GM19324 (cell line): ENCODE results near the gene WDHD1.
"Not testable (repeated sequence)": the region's sequence is repeated elsewhere in the genome, so short reads cannot be mapped to it uniquely, and the experiment has no call there.

Experiments
- ATAC-seq: cut with Tn5 transposase; IDR thresholded peaks from one replicate; pipeline ENCODE4 v1.9.1; 2021; ENCODE audit warnings: mild to moderate bottlenecking, moderate library complexity; ENCODE audit not compliant: unreplicated experiment, low FRiP score

The WDHD1 gene

DNA sequence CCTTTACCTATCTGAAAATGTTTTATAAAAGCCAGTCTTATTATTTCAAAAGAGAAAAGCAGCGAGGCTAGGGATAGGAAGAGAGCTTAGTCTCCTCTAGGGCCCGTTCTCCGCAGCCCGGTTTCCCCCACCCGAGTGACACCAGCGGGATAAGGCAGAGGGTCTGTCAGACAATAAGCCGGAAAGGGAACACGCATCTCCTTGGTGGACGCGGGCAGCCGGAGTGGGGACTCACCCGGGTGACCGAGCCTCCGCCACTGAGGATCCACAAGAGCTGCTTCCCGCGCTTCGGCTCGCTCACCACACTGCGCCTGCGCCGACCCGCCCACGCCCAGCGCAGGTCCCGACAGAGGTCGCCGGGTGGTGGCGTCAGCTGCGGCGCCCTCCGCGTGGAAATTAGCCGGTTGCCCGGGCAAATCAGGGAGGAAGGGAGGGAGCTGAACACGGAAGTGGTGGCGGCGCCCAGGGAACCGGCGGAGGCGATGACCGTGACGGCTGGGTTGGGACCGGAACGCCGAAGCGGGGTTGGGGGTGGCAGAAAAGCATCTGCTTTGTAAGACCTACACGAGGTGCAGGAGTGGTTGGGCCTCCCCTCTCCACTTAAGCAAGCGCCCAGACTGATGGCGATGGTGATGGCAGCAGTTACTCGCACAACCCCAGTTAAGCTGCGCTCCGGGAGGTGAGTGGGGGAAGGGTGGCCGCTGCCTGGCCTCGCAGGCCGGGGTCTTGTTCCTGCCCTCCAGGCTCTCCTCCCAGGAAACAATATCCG is at the start of gene WDHD1, which contains the start of gene SOCS4:
WDHD1 (minus strand) TSS at position 307 of the 769 bp plus-strand sequence. CDS start 312 bp downstream, outside the sequence.
SOCS4 (plus strand) TSS at position 444 of the 769 bp plus-strand sequence. CDS start 15,806 bp downstream, outside the sequence.
- ATAC-seq, result peak; percentile 95

DNA sequence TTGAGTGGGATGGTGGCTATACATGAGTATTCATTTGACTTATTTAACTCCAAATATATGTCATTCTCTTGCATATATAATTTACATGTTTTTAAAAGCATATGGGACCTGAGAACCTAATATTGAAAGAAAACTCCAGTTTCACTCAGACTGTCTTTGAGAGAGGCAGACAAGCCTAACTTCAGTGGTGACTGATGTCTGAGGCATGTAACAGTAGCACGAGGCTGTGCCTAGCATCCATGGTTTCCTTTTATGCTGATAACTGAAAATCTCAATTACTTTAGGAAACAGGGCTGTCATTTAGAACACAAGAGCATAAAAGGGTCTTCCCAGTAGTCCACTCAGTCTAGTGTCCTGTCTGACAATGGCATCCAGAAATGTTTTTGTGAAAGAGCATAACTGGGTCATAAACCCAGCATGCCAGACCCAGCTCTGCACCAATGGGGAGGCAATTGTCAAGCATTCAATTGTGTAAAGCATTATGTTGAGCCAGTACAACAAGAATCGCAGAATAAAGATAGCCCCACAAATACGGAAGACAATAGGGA is 48.8 kb upstream of the WDHD1 start:
- ATAC-seq, result peak; percentile 3

DNA sequence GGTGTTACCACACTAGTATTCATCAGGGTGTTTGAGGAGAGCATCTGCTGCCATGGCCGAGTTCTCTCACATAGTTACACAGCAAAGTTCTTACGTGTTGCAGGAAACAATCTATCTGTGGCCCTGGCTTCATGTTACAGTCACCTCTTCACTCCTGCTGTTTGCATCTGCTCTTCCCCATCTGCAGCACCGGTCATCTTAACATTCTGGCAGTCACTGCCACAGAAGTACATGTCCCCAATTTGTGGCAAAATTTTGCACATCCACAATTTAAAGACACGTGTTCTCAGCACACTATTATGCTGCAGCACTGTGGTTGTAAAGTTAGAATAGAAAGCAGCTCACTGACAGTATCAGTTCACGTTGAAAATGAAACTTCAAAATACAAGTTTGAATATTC is 47.8 kb upstream of the WDHD1 start:
- ATAC-seq, result peak; percentile 53

DNA sequence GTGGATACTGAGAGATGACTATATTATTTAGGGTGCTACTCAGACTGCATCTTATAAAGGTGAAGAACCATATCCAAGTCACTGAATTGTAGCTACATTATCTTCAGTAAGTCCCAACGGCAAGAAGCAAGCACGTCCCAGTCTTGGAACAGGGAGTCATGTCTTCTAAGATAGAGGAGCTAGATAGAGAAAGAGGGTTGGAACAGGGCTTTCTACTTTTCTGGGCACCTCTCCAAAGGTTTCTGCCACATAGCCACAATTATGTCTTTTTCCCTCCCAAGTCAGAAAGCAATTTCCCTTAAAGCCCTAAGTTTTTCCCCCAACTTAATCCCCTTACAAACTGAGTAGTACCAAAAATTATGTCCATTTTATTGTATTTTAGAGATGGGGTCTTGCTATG is 47.0 kb upstream of the WDHD1 start:
- ATAC-seq, result no peak

DNA sequence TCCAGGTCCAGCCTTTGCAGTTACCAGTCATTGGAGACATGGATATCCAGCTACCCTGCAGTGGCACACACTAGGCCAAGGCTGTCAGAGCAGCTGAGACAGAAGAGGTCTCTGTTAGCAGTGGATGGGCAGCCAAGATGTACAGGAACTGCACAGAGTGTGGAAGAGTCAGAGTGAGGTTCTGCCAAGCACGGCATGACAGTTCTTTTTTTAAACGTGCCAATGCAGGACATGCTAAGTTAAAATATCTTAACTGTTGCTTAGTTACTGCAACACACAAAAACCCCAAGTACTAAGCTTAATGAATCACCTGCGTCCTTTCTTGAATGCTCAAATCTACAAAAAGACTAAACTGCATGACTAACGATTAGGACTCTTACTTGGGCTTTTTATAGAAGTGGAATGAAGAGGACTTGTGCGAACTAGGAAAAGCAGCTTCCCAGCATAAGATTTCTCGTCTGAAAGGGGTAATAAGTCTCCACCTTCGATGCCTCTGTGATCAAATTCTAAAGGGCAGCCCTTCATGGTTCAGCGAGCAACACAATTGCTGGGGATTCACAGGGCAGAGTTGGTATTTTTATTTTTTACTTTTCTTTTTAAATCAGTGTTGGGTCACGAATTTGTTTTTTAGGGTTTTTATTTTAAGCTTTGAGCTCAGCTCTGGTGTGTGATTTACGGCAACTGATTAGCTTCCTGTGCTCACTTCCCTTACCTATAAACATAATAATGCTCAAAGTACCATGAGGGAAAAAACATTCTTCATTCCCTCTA is 45.2 kb upstream of the WDHD1 start:
- ATAC-seq, result peak; percentile 48

- ATAC-seq, result no peak
Measured at GRCh38 chr14:55070981-55071411, 44.1 kb upstream of the WDHD1 start.

- no peak for ATAC-seq
Measured at GRCh38 chr14:55066223-55066622, 39.3 kb upstream of the WDHD1 start.

- no peak for ATAC-seq
Measured at GRCh38 chr14:55065411-55065810, 38.5 kb upstream of the WDHD1 start.

GRCh38 chr14:55064896-55065295 is 38.0 kb upstream of the WDHD1 start:
- ATAC-seq, result not testable (repeated sequence)

DNA sequence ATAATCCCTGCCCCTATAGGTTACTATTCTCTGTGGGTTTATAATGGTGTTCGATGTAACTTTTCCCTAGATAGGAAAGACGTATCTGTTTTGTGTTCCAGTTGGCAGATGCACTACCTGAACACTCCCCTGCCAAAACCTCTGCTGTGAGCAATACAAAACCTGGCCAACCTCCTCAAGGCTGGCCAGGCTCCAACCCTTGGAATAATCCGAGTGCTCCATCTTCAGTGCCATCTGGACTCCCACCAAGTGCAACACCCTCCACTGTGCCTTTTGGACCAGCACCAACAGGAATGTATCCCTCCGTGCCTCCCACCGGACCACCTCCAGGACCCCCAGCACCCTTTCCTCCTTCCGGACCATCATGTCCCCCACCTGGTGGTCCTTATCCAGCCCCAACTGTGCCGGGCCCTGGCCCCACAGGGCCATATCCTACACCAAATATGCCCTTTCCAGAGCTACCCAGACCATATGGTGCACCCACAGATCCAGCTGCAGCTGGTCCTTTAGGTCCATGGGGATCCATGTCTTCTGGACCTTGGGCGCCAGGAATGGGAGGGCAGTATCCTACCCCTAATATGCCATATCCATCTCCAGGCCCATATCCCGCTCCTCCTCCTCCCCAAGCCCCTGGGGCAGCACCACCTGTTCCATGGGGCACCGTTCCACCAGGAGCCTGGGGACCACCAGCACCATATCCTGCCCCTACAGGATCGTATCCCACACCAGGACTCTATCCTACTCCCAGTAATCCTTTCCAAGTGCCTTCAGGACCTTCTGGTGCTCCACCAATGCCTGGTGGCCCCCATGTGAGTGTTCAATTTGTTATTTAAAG is 35.8 kb upstream of the WDHD1 start:
- ATAC-seq, result no peak

GRCh38 chr14:55059333-55059732 is 32.4 kb upstream of the WDHD1 start:
- no peak for ATAC-seq

DNA sequence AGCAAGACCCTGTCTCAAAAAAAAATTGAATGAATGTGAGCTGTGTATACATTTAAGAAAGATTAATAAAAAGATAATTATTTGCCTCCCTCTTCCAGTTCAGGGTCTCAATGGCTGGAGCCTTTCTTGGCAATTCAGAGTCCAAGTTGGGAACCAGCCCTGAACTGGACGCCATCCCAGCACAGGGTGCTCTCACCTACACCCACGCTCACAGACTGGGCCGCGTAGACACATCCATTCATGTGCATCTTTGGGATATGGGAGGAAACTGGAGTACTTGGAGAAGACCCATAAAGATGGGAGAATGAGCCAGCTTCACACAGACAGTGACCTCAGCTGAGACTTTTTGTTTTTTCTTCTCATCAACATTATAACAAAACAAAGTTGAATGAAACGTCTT is 31.0 kb upstream of the WDHD1 start:
- ATAC-seq, result no peak

DNA sequence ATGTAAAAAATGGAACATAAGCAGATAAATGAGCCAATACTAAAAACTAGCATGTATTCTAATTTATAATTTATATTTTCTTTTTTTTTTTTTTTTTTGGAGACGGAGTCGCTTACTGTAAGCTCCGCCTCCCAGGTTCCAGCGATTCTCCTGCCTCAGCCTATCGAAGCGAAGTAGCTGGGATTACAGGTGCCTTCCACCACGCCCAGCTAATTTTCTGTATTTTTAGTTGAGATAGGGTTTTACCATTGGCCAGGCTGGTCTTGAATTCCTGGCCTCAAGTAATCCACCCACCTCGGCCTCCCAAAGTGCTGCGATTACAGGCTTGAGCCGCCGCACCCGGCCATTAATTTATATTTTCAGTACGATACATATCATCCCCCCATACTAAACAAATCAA is 27.2 kb upstream of the WDHD1 start:
- ATAC-seq, result no peak

GRCh38 chr14:55053500-55053899 is 26.6 kb upstream of the WDHD1 start:
- no peak for ATAC-seq

- no peak for ATAC-seq
Measured at GRCh38 chr14:55053018-55053417, 26.1 kb upstream of the WDHD1 start.

- no peak for ATAC-seq
Measured at GRCh38 chr14:55052269-55052930, 25.5 kb upstream of the WDHD1 start.

DNA sequence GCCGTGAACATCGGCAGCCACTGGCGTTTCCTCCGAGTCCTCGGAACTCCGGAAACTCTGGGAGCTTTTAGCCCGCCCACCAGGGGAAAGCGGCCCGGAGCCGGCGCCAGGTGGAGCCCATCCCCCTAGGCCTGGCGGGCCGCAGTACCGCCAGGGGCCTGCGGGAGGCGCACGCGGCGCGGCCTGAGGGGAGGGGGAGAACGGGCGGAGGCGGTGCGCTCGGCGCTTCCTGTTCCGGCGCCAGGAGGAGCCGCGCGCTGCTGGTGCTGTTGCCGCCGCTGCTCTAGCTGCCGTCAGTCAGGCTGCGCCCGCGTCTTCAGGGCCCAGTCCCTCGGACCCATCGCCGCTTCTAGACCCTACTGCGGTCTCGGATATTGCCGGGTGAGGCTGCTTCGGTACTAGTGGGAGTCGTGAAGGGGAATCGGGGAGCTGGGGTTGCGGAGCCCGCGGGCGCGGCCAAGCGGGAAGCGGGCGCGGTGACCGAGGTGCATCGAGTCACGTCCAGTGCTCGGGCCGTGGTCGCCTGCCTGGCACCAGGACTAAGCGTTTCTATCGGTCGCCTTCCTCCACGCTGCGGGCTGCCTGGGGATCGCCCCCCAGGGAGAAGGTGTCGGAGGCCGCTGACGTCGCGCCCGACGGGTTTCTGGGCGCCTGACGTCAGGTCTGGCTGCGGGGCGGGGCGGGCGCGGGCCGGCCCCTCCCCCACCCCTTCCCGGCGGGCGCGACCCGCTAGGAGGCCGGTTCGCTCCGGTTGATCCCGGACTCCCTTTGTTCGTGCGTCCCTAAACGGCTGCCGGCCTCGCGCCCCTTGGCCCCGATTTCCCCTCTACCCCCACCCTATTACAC is 24.7 kb upstream of the WDHD1 start, which contains the start of gene MAPK1IP1L:
MAPK1IP1L (plus strand) TSS at position 225 of the 846 bp plus-strand sequence. CDS start 10,037 bp downstream, outside the sequence.
- ATAC-seq, result peak; percentile 92

DNA sequence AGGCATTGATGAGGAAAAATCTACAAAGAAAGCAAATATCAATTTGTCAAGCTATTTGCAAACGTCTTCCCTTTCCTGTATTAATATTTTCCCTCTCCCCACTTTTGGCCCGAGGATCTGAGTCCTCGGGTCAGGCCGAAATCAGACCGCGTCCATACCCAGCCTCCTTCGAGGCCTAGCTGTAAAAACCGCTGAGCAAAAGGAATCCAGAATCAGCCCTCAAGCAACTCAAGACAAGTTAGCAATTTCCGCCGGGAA is 24.2 kb upstream of the WDHD1 start:
- peak; percentile 27 for ATAC-seq

DNA sequence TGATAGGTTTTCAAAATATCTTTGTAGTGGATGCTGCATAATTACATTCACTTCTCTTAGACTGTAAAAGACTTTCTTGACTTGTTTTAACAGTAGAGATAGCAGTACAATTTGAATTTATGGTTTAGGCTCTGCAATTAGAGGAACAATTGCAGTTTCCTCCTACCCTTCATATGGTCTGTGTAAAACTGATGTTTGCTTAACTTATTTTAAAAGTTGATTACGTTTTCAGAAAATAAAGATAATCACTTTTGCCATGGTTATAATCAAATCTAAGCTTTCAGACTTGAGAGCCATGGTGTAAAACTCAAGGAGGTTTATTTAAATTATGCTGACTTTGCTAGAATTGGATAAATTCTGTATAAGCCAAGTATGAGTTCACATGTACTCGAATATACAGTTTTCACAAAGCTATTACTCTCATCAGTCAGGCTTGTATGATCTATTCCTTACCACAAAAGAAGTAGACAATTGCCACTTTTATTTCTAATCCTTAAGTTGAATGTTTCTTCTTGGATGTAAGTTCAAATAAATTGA is 22.1 kb upstream of the WDHD1 start:
- ATAC-seq, result no peak
